IPS DF 6.9 (cell line): Measurements from ENCODE around the gene TLX1.

Source experiments
- DNase-seq: peaks from one replicate; pipeline ENCODE4 v3.0.0-alpha.2; 2013; ENCODE audit warnings: low read depth, low spot score
- H3K27ac ChIP-seq: one replicate; pipeline ENCODE4 v1.5.1; 2013; ENCODE audit warnings: low read length, control low read depth
- H3K27me3 ChIP-seq: 2 replicates; pipeline ENCODE4 v1.6.1; 2013; ENCODE audit warnings: mild to moderate bottlenecking, low read length; ENCODE audit not compliant: control insufficient read depth, insufficient read depth
- H3K36me3 ChIP-seq: 2 replicates; pipeline ENCODE4 v1.6.1; 2013; ENCODE audit warnings: low read length; ENCODE audit not compliant: control insufficient read depth, insufficient read depth
- H3K4me1 ChIP-seq: 2 replicates; pipeline ENCODE4 v1.6.1; 2013; ENCODE audit warnings: low read length; ENCODE audit not compliant: control insufficient read depth, insufficient read depth
- H3K4me3 ChIP-seq: 2 replicates; pipeline ENCODE4 v1.5.1; 2013; ENCODE audit warnings: mild to moderate bottlenecking, low read length
- H3K9me3 ChIP-seq: 2 replicates; pipeline ENCODE4 v1.6.1; 2013; ENCODE audit warnings: low read length, inconsistent platforms; ENCODE audit not compliant: control insufficient read depth, insufficient read depth
- WGBS: extraction: QIAGEN DNeasy Blood & Tissue Kit; methylation state at CpG from one replicate; pipeline ENCODE4 v1.1.7; 2013; ENCODE audit warnings: mixed read lengths, missing lambda C conversion rate; ENCODE audit not compliant: insufficient read length, insufficient coverage; 5-methylcytosine and 5-hydroxymethylcytosine counted together

The TLX1 gene

DNA sequence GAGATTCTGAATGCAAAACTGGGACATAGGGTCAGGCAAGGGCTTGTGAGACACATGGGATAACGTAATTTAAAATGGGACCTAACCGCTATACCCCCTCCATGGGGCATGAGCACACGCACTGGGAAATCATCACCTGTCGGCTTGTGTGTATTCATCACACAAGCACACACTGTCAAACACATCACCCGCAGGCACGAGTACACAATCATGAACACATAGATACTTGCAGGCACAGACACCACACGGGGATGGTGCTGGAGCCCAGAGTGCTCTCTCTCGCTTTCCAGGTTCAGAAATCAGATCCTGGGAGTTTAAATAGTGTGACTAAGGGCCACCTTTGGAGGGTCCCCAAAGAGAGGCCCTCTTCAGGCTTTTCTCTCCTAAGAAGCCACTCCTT is 19.6 kb upstream of the TLX1 start:
- Histone ChIP-seq H3K4me3 (no peak overlapping the region), H3K4me1 (peaks cover 7% of the 10 kb centered on the region), H3K36me3 (no peaks in the 10 kb centered on the region), H3K9me3 (no peaks in the 10 kb centered on the region), H3K27me3 (0 out of 2 replicates have a peak, but pooled peaks cover under 1% of the 10 kb centered on the region), H3K27ac (no peak overlapping the region)
- DNase-seq, result no peak
- no CpG with 5 or more reads among the region's 8 CpGs for WGBS

DNA sequence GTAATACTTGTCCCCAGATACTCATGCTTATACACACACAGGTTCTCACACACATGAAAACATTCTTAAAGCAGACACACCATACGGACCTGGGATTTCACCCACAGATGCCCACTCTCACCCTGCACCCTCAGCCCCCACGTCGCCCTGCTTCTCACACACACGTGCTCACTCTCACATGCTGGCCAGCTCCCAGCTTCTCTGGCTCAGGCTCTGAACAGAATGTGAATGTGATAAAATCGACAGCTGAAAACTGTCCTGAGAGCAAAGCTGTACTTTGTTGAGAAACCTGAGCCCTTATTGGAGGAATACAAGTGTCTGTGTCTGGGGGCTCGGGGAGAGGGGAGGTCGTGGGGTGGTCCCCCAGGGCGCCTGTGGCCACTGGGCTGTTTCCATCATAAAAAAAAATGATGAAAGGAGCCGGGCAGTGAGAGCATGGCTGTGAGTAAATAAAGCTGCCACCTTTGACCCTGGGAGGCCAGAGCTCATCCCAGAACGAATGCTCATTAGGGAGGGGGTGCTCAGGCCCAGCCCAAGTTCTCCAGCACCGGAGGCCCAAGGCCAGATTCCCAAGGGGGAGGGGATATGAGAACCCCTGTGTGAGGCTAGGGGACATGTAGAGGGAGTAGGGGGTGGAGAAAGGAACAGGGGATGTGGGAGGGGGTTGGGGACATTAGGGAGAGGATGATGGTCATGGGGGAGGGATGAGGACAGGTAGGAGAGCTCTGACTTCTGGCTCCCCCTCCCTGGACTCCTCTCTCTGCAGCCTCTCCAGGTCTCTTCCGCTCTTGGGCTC is 18.1 kb upstream of the TLX1 start:
- Histone ChIP-seq H3K4me1 (peaks cover 7% of the 10 kb centered on the region), H3K9me3 (no peaks in the 10 kb centered on the region), H3K36me3 (no peaks in the 10 kb centered on the region), H3K27ac (no peak overlapping the region), H3K27me3 (0 out of 2 replicates have a peak, but pooled peaks cover 2% of the 10 kb centered on the region), H3K4me3 (no peak overlapping the region)
- DNase-seq, result no peak
- WGBS, result no CpG with 5 or more reads among the region's 12 CpGs

DNA sequence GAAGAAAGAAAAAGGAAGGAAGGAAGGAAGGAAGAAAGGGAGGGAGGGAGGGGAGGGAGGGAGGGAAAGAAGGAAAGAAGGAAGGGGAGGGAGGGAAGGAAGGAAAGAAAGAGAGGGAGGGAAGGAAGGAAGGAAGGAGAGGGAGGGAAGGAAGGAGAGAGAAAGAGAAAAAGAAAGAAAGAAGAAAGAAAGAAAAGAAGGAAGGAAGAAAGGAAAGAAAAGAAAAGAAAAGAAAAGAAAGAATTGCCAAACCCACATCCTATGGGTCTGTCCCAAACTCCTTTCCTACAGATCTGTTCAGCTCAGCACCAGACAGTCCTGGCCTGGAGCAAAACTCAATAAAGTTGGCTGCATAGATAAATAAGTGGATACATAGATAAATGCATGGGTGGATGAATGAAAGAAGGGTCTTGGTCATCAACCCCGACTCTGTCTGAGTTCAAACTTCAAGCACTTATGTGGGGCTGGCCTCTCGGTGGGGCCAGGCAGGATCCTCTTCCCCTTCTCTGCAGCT is 17.2 kb upstream of the TLX1 start:
- Histone ChIP-seq H3K36me3 (no peaks in the 10 kb centered on the region), H3K27ac (no peak overlapping the region), H3K4me1 (peaks cover 7% of the 10 kb centered on the region), H3K9me3 (no peaks in the 10 kb centered on the region), H3K27me3 (peaks cover 5% of the 10 kb centered on the region), H3K4me3 (no peak overlapping the region)
- no CpG with 5 or more reads among the region's 2 CpGs for WGBS
- DNase-seq, result no peak

DNA sequence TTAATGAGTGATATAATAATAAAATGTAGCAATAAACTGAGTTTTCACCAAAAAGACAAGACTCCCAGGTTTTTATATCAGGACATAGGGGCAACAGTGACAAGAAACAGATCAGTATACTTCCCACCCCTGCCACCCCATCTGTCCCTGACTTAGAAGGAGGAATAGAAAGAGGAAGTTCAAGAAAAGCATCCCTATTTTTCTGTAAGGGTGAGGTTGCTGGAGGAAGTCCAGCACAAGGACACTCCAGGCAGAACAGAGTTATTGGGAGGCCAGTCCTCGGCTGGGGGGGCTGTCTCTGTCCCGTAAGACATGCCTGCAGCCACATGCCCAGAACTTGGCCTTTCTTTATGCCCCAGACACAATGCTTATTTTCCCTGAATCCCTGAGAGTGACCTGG is 16.5 kb upstream of the TLX1 start:
- peaks cover 12% of the 10 kb centered on the region for H3K27me3 ChIP-seq
- H3K4me3 ChIP-seq, result no peak overlapping the region
- DNase-seq, result no peak
- H3K27ac ChIP-seq, result no peak overlapping the region
- H3K4me1 ChIP-seq, result peaks cover 7% of the 10 kb centered on the region
- no peaks in the 10 kb centered on the region for H3K36me3 ChIP-seq
- H3K9me3 ChIP-seq, result no peaks in the 10 kb centered on the region
- WGBS, result no CpG with 5 or more reads among the region's 2 CpGs

DNA sequence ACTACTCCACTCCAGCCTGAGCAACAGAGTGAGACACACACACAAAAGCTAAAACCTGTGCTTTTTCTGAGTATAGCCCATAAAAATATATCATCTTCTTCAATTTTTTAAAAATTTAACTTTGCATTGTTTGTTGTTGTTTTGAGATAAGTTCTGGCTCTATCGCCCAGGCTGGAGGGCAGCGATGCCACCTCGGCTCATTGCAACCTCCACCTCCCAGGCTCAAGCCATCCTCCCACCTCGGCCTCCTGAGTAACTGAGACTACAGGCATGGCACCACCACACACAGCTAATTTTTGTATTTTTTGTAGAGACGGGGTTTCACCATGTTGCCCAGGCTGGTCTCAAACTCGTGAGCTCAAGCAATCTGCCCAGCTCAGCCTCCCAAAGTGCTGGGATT is 14.3 kb upstream of the TLX1 start:
- WGBS, result no CpG with 5 or more reads among the region's 6 CpGs
- Histone ChIP-seq H3K4me3 (no peak overlapping the region), H3K9me3 (no peaks in the 10 kb centered on the region), H3K36me3 (no peaks in the 10 kb centered on the region), H3K27me3 (peaks cover 33% of the 10 kb centered on the region), H3K4me1 (peaks cover 2% of the 10 kb centered on the region), H3K27ac (no peak overlapping the region)
- DNase-seq, result no peak

DNA sequence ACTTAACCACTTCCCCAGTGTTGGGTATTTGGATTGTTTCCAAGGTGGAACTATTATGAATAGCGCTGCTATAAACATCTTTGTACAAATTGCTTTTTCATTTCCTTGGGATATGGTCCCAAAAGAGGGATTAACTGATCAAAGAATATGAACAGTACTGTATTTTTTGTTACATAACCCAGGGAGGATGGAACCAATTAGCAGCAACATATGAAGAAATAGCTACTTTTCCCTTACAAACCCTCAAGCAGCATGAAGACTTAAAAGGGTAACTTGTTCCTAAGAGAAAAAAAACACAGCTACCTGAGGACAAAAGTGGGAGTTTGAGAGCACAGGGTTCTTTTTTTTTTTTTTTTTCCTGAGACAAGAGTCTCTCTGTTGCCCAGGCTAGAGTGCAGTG is 13.1 kb upstream of the TLX1 start:
- no peaks in the 10 kb centered on the region for H3K36me3 ChIP-seq
- WGBS, result no CpG with 5 or more reads among the region's 1 CpG
- no peaks in the 10 kb centered on the region for H3K9me3 ChIP-seq
- H3K4me1 ChIP-seq, result peaks cover 2% of the 10 kb centered on the region
- no peak overlapping the region for H3K4me3 ChIP-seq
- peaks cover 46% of the 10 kb centered on the region for H3K27me3 ChIP-seq
- DNase-seq, result no peak
- H3K27ac ChIP-seq, result no peak overlapping the region

DNA sequence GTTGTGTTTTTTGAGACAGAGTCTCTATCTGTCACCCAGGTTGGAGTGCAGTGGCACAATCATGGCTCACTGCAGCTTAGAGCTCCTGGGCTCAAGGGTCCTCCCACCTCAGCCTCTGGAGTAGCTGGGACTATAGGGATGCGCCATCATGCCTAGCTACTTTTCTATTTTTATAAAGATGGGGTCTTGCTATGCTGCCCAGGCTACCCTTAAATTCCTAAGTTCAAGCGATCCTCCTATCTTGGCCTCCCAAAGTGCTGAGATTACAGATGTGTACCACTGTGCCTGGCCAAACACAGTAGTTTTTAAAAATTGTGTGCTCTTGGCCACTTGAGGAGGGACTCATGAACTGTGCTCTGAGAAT is 10.6 kb upstream of the TLX1 start:
- H3K36me3 ChIP-seq, result no peaks in the 10 kb centered on the region
- H3K9me3 ChIP-seq, result no peaks in the 10 kb centered on the region
- H3K4me1 ChIP-seq, result no peaks in the 10 kb centered on the region; the same call in 1 of the 2 replicates
- peaks cover 71% of the 10 kb centered on the region for H3K27me3 ChIP-seq
- H3K27ac ChIP-seq, result no peak overlapping the region
- H3K4me3 ChIP-seq, result no peak overlapping the region
- WGBS, result no CpG with 5 or more reads among the region's 2 CpGs
- no peak for DNase-seq

DNA sequence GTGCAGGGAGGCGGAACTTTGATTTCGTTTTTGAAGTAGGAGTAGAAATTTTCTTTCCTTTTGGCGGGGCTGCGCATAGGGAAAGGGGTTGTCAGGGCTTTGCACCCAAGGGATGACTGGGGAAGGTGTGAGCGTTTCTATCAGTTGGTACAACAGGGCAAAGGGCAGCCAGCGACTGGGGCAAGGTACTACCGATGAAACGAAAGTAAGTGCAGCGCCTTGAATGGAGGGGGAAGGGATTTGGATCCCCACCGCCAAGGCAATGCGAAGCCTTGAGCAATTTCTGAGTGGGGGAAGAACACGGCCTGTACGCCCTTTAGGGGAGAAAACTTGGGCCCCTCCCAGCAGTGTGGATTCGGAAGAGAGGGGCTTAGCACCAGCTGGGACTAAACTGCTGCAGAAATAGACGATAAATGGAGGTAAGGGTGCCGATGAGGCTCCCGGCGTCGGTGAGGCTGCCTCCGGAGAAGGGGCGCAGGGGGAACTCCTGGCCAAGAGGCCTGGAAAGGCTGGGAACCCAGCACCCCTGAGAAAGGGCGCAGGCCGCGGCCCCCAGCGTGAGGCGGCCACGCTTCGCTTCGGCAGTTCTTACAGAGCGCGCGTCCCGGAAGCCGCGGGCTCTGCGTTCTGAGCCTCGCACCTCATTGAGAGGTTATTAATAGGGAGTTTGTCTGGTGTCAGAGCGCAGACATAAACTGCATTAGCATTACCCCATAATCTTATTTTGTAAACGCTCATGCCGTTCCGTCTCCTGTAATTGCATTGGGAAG is 10.0 kb upstream of the TLX1 start:
- no peak overlapping the region for H3K27ac ChIP-seq
- H3K36me3 ChIP-seq, result no peaks in the 10 kb centered on the region
- WGBS, result no CpG with 5 or more reads among the region's 41 CpGs
- no peaks in the 10 kb centered on the region; the same call in 1 of the 2 replicates for H3K4me1 ChIP-seq
- no peaks in the 10 kb centered on the region for H3K9me3 ChIP-seq
- no peak for DNase-seq
- peaks cover 77% of the 10 kb centered on the region for H3K27me3 ChIP-seq
- peak overlapping the region; percentile 4; the same call in 1 of the 2 replicates for H3K4me3 ChIP-seq

DNA sequence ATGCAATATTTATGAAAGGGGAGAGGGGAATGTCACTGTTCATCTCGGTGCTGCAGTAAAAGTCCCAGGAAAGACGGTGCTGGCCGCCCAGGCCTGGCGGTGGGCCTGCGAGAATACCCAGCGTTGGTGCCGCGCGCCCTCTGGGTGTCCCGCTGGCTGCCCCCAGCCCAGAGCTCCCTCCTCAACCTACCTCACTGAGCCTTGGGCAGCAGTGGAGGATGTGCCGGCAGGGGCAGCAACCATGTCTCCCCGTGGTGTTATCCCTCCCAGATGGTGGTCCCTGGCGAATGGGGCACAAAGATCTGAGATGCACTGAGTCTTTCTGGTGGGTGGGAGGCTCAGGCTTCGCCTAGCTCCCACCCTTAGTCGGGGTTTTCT is 9.5 kb upstream of the TLX1 start:
- no peaks in the 10 kb centered on the region for H3K9me3 ChIP-seq
- DNase-seq, result no peak
- no peaks in the 10 kb centered on the region; the same call in 1 of the 2 replicates for H3K4me1 ChIP-seq
- peaks cover 81% of the 10 kb centered on the region for H3K27me3 ChIP-seq
- H3K4me3 ChIP-seq, result no peak overlapping the region
- H3K27ac ChIP-seq, result no peak overlapping the region
- WGBS, result no CpG with 5 or more reads among the region's 15 CpGs
- H3K36me3 ChIP-seq, result no peaks in the 10 kb centered on the region

DNA sequence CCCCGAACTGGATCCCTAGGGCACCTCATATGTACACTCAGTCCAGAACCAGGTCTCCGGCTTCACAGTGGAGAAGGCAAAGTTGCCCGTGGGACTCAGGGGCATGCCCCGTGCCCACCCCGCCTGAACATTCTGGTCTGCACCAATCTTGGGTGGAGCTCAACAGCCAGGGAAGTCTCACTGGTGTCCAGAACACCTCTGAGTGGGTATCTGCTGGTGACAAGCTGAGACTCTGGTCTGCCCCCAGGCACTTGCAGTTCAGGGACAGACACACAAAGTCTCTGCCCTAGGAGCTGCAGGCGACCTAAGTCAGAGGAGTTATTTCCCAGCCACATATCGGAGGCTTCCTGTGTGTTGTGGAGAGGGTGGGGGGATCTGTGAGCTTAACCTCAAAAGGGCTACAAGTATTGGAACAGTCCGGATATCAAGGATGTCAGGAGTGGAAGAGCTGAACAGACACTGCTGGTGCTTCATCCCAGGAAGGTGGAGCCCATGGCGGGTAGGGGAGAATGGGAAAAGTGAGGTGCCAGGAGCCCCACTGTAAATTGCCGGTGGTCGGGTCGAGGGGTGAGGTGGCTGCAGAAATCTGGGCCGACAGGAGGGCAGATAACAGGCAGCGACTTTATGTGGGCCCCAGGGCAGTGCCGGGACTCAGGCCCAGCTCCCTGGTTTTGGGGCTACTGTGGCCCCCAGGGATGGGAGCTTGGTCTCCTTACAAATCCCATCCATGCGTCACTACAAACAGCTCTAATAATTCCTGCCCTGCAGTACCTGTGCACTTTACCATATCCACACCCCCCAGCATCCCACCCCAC is 8.6 kb upstream of the TLX1 start:
- WGBS, result no CpG with 5 or more reads among the region's 16 CpGs
- Histone ChIP-seq H3K36me3 (no peaks in the 10 kb centered on the region), H3K27ac (no peak overlapping the region), H3K4me1 (no peaks in the 10 kb centered on the region; the same call in 1 of the 2 replicates), H3K9me3 (no peaks in the 10 kb centered on the region), H3K4me3 (no peak overlapping the region), H3K27me3 (peaks cover 89% of the 10 kb centered on the region)
- no peak for DNase-seq
